ENCODE results near the gene PAH. TPM values are rescaled to one million over a fixed set of nuclear protein-coding genes. Genes with fewer than 3 reads are reported as not detected.

PAH gene
- total and polyA plus RNA-seq, 5 donors from 2014 or later, result not detected

GRCh38 chr12:102961466-102961855, 44.4 kb upstream of the PAH start:
- peaks cover 12 to 69% (median 36%) of the 10 kb centered on the region in 4 donors for H3K4me1 Mint-ChIP-seq
- peak overlapping the region in 1 of 4 donors; percentile 59 for H3K4me3 Mint-ChIP-seq
- ATAC-seq (ENCODE audit: low read depth in 2 of 2), result no peak
- peaks cover 0 to 17% (median 6%) of the 10 kb centered on the region in 7 donors for H3K9me3 Mint-ChIP-seq
- no peak overlapping the region for H3K27ac Mint-ChIP-seq
- H3K27me3 Mint-ChIP-seq, result peaks cover 90% of the 10 kb centered on the region
- no peak for DNase-seq
- peaks cover 17% of the 10 kb centered on the region for H3K4me1 ChIP-seq (ENCODE audit: control insufficient read depth, insufficient read depth, low read length, poor library complexity, severe bottlenecking)
- peaks cover 0 to 7% of the 10 kb centered on the region in 2 experiments for H3K9me3 ChIP-seq (ENCODE audit: control insufficient read depth in 2 of 2, low read length in 2 of 2)
- H3K27me3 ChIP-seq (ENCODE audit: control insufficient read depth, insufficient read depth, low read length), result peaks cover 57% of the 10 kb centered on the region
- H3K36me3 Mint-ChIP-seq, result no peaks in the 10 kb centered on the region
- H3K4me3 ChIP-seq (ENCODE audit: low read depth, low read length), result no peak overlapping the region
- no peak overlapping the region for H3K27ac ChIP-seq (ENCODE audit: insufficient read depth, low read length, poor library complexity, severe bottlenecking)
- no peaks in the 10 kb centered on the region for H3K36me3 ChIP-seq (ENCODE audit: control insufficient read depth, insufficient read depth, low read length)

- ATAC-seq (ENCODE audit: low read depth in 2 of 2) (no peak), DNase-seq (no peak)
- Mint-ChIP-seq H3K36me3 (no peaks in the 10 kb centered on the region), H3K27ac (no peak overlapping the region), H3K27me3 (peaks cover 90% of the 10 kb centered on the region), H3K4me3 (peak overlapping the region in 1 of 4 donors; percentile 13), H3K4me1 (peaks cover 12 to 69% (median 35%) of the 10 kb centered on the region in 4 donors), H3K9me3 (peaks cover 0 to 17% (median 6%) of the 10 kb centered on the region in 7 donors)
- H3K27ac ChIP-seq (ENCODE audit: insufficient read depth, low read length, poor library complexity, severe bottlenecking), result no peak overlapping the region
- H3K36me3 ChIP-seq (ENCODE audit: control insufficient read depth, insufficient read depth, low read length), result no peaks in the 10 kb centered on the region
- H3K9me3 ChIP-seq (ENCODE audit: control insufficient read depth in 2 of 2, low read length in 2 of 2), result peaks cover 0 to 7% of the 10 kb centered on the region in 2 experiments
- H3K4me1 ChIP-seq (ENCODE audit: control insufficient read depth, insufficient read depth, low read length, poor library complexity, severe bottlenecking), result peaks cover 17% of the 10 kb centered on the region
- H3K4me3 ChIP-seq (ENCODE audit: low read depth, low read length), result no peak overlapping the region
- H3K27me3 ChIP-seq (ENCODE audit: control insufficient read depth, insufficient read depth, low read length), result peaks cover 55% of the 10 kb centered on the region
Observed at GRCh38 chr12:102960766-102961465, 43.9 kb upstream of the PAH start.

- Mint-ChIP-seq H3K27ac (no peak overlapping the region), H3K4me3 (peak overlapping the region in 1 of 4 donors; percentile 67), H3K27me3 (peaks cover 88% of the 10 kb centered on the region)
Observed at GRCh38 chr12:102959391-102959790, 42.3 kb upstream of the PAH start.

GRCh38 chr12:102958830-102959176, 41.8 kb upstream of the PAH start:
- no peaks in the 10 kb centered on the region for H3K36me3 ChIP-seq (ENCODE audit: control insufficient read depth, insufficient read depth, low read length)
- DNase-seq (no peak), ATAC-seq (ENCODE audit: low read depth in 2 of 2) (no peak)
- Mint-ChIP-seq H3K4me1 (peaks cover 12 to 59% (median 20%) of the 10 kb centered on the region in 4 donors), H3K36me3 (peaks cover 4% of the 10 kb centered on the region), H3K4me3 (peak overlapping the region in 2 of 4 donors; percentile 54 to 67), H3K27ac (no peak overlapping the region), H3K9me3 (peaks cover 0 to 9% (median 3%) of the 10 kb centered on the region in 7 donors), H3K27me3 (peaks cover 88% of the 10 kb centered on the region)
- H3K9me3 ChIP-seq (ENCODE audit: control insufficient read depth in 2 of 2, low read length in 2 of 2), result peaks cover 0 to 5% of the 10 kb centered on the region in 2 experiments
- peaks cover 17% of the 10 kb centered on the region for H3K4me1 ChIP-seq (ENCODE audit: control insufficient read depth, insufficient read depth, low read length, poor library complexity, severe bottlenecking)
- peaks cover 47% of the 10 kb centered on the region for H3K27me3 ChIP-seq (ENCODE audit: control insufficient read depth, insufficient read depth, low read length)
- H3K4me3 ChIP-seq (ENCODE audit: low read depth, low read length), result no peak overlapping the region
- no peak overlapping the region for H3K27ac ChIP-seq (ENCODE audit: insufficient read depth, low read length, poor library complexity, severe bottlenecking)

More at GRCh38 chr12:102959391-102959790, 42.3 kb upstream of the PAH start:
- H3K4me3 ChIP-seq (ENCODE audit: low read depth, low read length), result no peak overlapping the region
- peaks cover 12 to 62% (median 24%) of the 10 kb centered on the region in 4 donors for H3K4me1 Mint-ChIP-seq
- no peaks in the 10 kb centered on the region for H3K36me3 ChIP-seq (ENCODE audit: control insufficient read depth, insufficient read depth, low read length)
- peaks cover 0 to 14% (median 6%) of the 10 kb centered on the region in 7 donors for H3K9me3 Mint-ChIP-seq
- peaks cover 53% of the 10 kb centered on the region for H3K27me3 ChIP-seq (ENCODE audit: control insufficient read depth, insufficient read depth, low read length)
- H3K4me1 ChIP-seq (ENCODE audit: control insufficient read depth, insufficient read depth, low read length, poor library complexity, severe bottlenecking), result peaks cover 17% of the 10 kb centered on the region
- no peak for ATAC-seq (ENCODE audit: low read depth in 2 of 2)
- H3K9me3 ChIP-seq (ENCODE audit: control insufficient read depth in 2 of 2, low read length in 2 of 2), result peaks cover 0 to 7% of the 10 kb centered on the region in 2 experiments
- peaks cover 1% of the 10 kb centered on the region for H3K36me3 Mint-ChIP-seq
- H3K27ac ChIP-seq (ENCODE audit: insufficient read depth, low read length, poor library complexity, severe bottlenecking), result no peak overlapping the region
- no peak for DNase-seq

DNA sequence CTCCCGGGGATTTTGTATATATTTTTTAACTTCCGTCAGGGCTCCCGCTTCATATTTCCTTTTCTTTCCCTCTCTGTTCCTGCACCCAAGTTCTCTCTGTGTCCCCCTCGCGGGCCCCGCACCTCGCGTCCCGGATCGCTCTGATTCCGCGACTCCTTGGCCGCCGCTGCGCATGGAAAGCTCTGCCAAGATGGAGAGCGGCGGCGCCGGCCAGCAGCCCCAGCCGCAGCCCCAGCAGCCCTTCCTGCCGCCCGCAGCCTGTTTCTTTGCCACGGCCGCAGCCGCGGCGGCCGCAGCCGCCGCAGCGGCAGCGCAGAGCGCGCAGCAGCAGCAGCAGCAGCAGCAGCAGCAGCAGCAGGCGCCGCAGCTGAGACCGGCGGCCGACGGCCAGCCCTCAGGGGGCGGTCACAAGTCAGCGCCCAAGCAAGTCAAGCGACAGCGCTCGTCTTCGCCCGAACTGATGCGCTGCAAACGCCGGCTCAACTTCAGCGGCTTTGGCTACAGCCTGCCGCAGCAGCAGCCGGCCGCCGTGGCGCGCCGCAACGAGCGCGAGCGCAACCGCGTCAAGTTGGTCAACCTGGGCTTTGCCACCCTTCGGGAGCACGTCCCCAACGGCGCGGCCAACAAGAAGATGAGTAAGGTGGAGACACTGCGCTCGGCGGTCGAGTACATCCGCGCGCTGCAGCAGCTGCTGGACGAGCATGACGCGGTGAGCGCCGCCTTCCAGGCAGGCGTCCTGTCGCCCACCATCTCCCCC, 41.2 kb upstream of the PAH start:
- H3K4me1 Mint-ChIP-seq, result peaks cover 12 to 55% (median 17%) of the 10 kb centered on the region in 4 donors

DNA sequence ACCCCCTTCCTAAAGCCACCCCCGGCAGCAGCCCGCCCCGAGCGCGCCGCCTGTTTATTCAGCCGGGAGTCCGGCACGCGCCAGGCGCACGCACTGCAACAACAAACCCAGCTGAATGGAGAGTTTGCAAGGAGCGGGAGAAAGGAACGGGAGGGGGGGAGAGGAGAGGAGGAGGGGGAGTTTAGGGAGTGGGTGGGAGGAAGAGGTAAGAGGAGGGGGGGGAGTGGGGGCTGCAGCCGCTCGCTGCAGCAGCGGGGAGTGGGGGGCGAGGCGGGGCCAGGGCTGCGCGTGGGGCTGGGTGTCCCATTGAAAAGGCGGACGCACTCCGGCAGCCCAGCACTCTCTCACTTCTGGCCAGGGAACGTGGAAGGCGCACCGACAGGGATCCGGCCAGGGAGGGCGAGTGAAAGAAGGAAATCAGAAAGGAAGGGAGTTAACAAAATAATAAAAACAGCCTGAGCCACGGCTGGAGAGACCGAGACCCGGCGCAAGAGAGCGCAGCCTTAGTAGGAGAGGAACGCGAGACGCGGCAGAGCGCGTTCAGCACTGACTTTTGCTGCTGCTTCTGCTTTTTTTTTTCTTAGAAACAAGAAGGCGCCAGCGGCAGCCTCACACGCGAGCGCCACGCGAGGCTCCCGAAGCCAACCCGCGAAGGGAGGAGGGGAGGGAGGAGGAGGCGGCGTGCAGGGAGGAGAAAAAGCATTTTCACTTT, 40.5 kb upstream of the PAH start, which contains the start of gene ASCL1:
Gene ASCL1, plus strand, starts transcription at position 336 of the 712 bp plus-strand sequence. CDS start 571 bp downstream, outside the sequence.
- H3K4me3 Mint-ChIP-seq, result peak within 1 kb of the TSS in 3 of 4 donors; percentile 58 to 78 (median 76)
- no peaks in the 10 kb centered on the region for H3K9me3 ChIP-seq (ENCODE audit: control insufficient read depth in 2 of 2, low read length in 2 of 2)

More for the DNA sequence above, 41.2 kb upstream of the PAH start:
- Histone ChIP-seq H3K27me3 (ENCODE audit: control insufficient read depth, insufficient read depth, low read length) (peaks cover 41% of the 10 kb centered on the region), H3K4me1 (ENCODE audit: control insufficient read depth, insufficient read depth, low read length, poor library complexity, severe bottlenecking) (peaks cover 17% of the 10 kb centered on the region), H3K4me3 (ENCODE audit: low read depth, low read length) (no peak overlapping the region), H3K9me3 (ENCODE audit: control insufficient read depth in 2 of 2, low read length in 2 of 2) (no peaks in the 10 kb centered on the region), H3K27ac (ENCODE audit: insufficient read depth, low read length, poor library complexity, severe bottlenecking) (no peak overlapping the region), H3K36me3 (ENCODE audit: control insufficient read depth, insufficient read depth, low read length) (no peaks in the 10 kb centered on the region)
- peak in 1 of 2 donors; percentile 11 for ATAC-seq (ENCODE audit: low read depth in 2 of 2)
- H3K27ac Mint-ChIP-seq, result no peak overlapping the region
- peaks cover 87% of the 10 kb centered on the region for H3K27me3 Mint-ChIP-seq
- H3K9me3 Mint-ChIP-seq, result peaks cover 0 to 4% (median 0%) of the 10 kb centered on the region in 7 donors
- H3K4me3 Mint-ChIP-seq, result peak overlapping the region in 3 of 4 donors; percentile 58 to 78 (median 76)
- peaks cover 4% of the 10 kb centered on the region for H3K36me3 Mint-ChIP-seq
- DNase-seq, result peak in 1 of 3 donors; percentile 50

DNA sequence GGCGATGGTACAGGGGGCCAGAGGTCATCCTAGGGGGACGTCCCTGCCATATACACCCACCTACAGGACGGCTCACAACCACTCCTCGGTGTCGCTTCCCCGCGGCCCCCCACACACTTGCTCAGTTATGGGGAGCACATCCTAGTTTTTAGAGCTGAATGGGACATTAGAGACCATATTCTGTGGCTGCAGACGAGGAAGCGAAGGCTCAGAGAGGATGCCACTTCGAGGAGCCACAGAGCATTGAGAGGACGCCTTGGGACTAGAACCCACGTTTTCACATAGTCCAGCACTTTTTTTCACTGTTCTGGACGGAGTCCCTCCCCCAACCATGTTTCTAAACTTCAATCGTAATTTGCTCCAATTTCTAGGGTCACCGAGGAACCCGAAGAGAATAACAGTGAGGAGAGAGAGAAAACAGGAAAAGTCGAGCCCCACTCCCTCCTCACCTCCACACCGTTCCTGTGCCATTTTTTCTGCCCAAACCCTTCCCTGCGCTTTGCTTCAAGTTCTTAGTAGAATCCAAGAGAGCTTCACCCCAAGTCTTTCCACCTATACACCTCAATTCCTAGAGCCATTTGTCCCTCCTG, 39.8 kb upstream of the PAH start:
- no peaks in the 10 kb centered on the region for H3K36me3 ChIP-seq (ENCODE audit: control insufficient read depth, insufficient read depth, low read length)
- DNase-seq, result no peak
- peaks cover 16% of the 10 kb centered on the region for H3K4me1 ChIP-seq (ENCODE audit: control insufficient read depth, insufficient read depth, low read length, poor library complexity, severe bottlenecking)
- Mint-ChIP-seq H3K36me3 (peaks cover 4% of the 10 kb centered on the region), H3K4me3 (peak overlapping the region in 2 of 4 donors; percentile 55 to 70), H3K4me1 (peaks cover 3 to 43% (median 8%) of the 10 kb centered on the region in 4 donors), H3K27ac (no peak overlapping the region), H3K9me3 (peaks cover 0 to 1% (median 0%) of the 10 kb centered on the region in 7 donors), H3K27me3 (peaks cover 80% of the 10 kb centered on the region)
- peaks cover 32% of the 10 kb centered on the region for H3K27me3 ChIP-seq (ENCODE audit: control insufficient read depth, insufficient read depth, low read length)
- H3K9me3 ChIP-seq (ENCODE audit: control insufficient read depth in 2 of 2, low read length in 2 of 2), result no peaks in the 10 kb centered on the region
- no peak overlapping the region for H3K27ac ChIP-seq (ENCODE audit: insufficient read depth, low read length, poor library complexity, severe bottlenecking)
- no peak overlapping the region for H3K4me3 ChIP-seq (ENCODE audit: low read depth, low read length)
- no peak for ATAC-seq (ENCODE audit: low read depth in 2 of 2)

More for the DNA sequence above, 40.5 kb upstream of the PAH start, which contains the start of gene ASCL1:
- Histone ChIP-seq H3K27me3 (ENCODE audit: control insufficient read depth, insufficient read depth, low read length) (peaks cover 34% of the 10 kb centered on the region), H3K36me3 (ENCODE audit: control insufficient read depth, insufficient read depth, low read length) (no peaks in the 10 kb centered on the region), H3K4me1 (ENCODE audit: control insufficient read depth, insufficient read depth, low read length, poor library complexity, severe bottlenecking) (peaks cover 17% of the 10 kb centered on the region), H3K4me3 (ENCODE audit: low read depth, low read length) (no peak within 1 kb of the TSS), H3K27ac (ENCODE audit: insufficient read depth, low read length, poor library complexity, severe bottlenecking) (no peak within 1 kb of the TSS)
- no peak within 1 kb of the TSS for H3K27ac Mint-ChIP-seq
- peaks cover 0 to 1% (median 0%) of the 10 kb centered on the region in 7 donors for H3K9me3 Mint-ChIP-seq
- H3K4me1 Mint-ChIP-seq, result peaks cover 5 to 49% (median 9%) of the 10 kb centered on the region in 4 donors
- H3K27me3 Mint-ChIP-seq, result peaks cover 81% of the 10 kb centered on the region
- no peak for ATAC-seq (ENCODE audit: low read depth in 2 of 2)
- H3K36me3 Mint-ChIP-seq, result peaks cover 4% of the 10 kb centered on the region
- peak in 1 of 3 donors; percentile 66 for DNase-seq

Data from CD4-positive, CD25-positive, alpha-beta regulatory T cell (primary cell).